Kidney (tissue), 14 donors: Measurements from ENCODE around the gene CCDC34. TPM values are rescaled to one million over a fixed set of nuclear protein-coding genes. Genes with fewer than 3 reads are reported as not detected.

Experiments used
- DNase-seq, 5 donors: peaks; one replicate each; pipeline ENCODE4 v3.0.0-alpha.2; 2013 to 2020
- FAIRE-seq: peaks from 2 replicates; lab custom pipeline; 2012; peaks lifted over from hg19 to GRCh38; lab: Jason Lieb, UNC
- H3K27ac ChIP-seq, 2 donors: one replicate each; pipeline ENCODE4 v1.7.0; 2013; ENCODE audit warnings: low read depth in 2 of 2, low read length in 2 of 2, inconsistent platforms in 1 of 2
- H3K27me3 ChIP-seq: one replicate; pipeline ENCODE4 v1.7.1; 2013; ENCODE audit warnings: low read length, inconsistent platforms; ENCODE audit not compliant: control insufficient read depth, insufficient read depth
- H3K36me3 ChIP-seq, 3 donors: one replicate each; pipeline versions ENCODE4 v1.7.0 to v1.7.1; 2013; ENCODE audit warnings: low read length in 3 of 3, control low read depth in 1 of 3, inconsistent platforms in 1 of 3; ENCODE audit not compliant: insufficient read depth in 3 of 3, control insufficient read depth in 2 of 3
- H3K4me1 ChIP-seq, 3 donors: one replicate each; pipeline versions ENCODE4 v1.7.0 to v1.7.1; 2013; ENCODE audit warnings: low read length in 3 of 3, inconsistent platforms in 1 of 3, low read depth in 1 of 3; ENCODE audit not compliant: control insufficient read depth in 2 of 3, insufficient read depth in 2 of 3
- H3K4me3 ChIP-seq, 3 donors: one replicate each; pipeline versions ENCODE4 v1.7.0 to v1.8.1; 2013; ENCODE audit warnings: low read length in 3 of 3, control low read depth in 1 of 3, inconsistent platforms in 1 of 3
- H3K9ac ChIP-seq, 3 donors: one replicate each; pipeline versions ENCODE4 v1.7.0 to v1.7.1; 2013; ENCODE audit warnings: low read length in 3 of 3, control low read depth in 1 of 3, inconsistent platforms in 1 of 3
- H3K9me3 ChIP-seq, 3 donors: one replicate each; pipeline versions ENCODE4 v1.7.0 to v1.7.1; 2013; ENCODE audit warnings: low read length in 3 of 3, control low read depth in 1 of 3, inconsistent platforms in 1 of 3; ENCODE audit not compliant: control insufficient read depth in 2 of 3, insufficient read depth in 1 of 3
- CTCF ChIP-seq: IDR thresholded peaks from 3 replicates; pipeline ENCODE4 v1.5.1; 2012; ENCODE audit warnings: mild to moderate bottlenecking, moderate library complexity, borderline replicate concordance; ENCODE audit not compliant: insufficient read depth; ENCODE audit errors: extremely low read depth
- intact Hi-C: fragments of 100-400 bp; cut with DNase I; formaldehyde crosslinking; loops from one replicate; pipeline ENCODE4 v1.11.1; 2022
- polyA plus RNA-seq: library from polyadenylated mRNA; stranded (reverse); fragments of 350-450 nt; fragmentation: Illumina TruSeq; extraction: RNeasy Lipid Tissue Mini Kit (QIAGEN cat#74804); gene quantifications from one replicate; pipeline ENCODE4 v1.2.3, GENCODE V29; 2014; ENCODE audit warnings: low read depth, low replicate concordance; ENCODE audit not compliant: insufficient read depth
- total RNA-seq: library from RNA; stranded (reverse); fragmentation: NEBNext Ultra II Directional; extraction: Animal tissue kit (Norgen Biotek cat#: 25700); gene quantifications from one replicate; pipeline ENCODE4 v1.2.1, GENCODE V29; 2021
- donor health status: control.
- donor health status: control.
- donor health status: control.
- donor health status: control.
- donor health status: control.
- donor health status: DM: yes; HTN: yes; CAD: no.
- donor health status: Normal renal cell carcinoma (clear cell type).

Gene CCDC34
- total and polyA plus RNA-seq, 2 donors from 2014 or later, result 5.4 to 6.0 TPM

- no peaks in the 10 kb centered on the region for H3K27me3 ChIP-seq
- FAIRE-seq (no peak), DNase-seq (no peak)
- intact Hi-C loops, result loop anchor here (10.0 kb wide), 1 partner anchor 111 kb away; no protein-coding TSS in a partner anchor
- H3K4me1 ChIP-seq, result peaks cover 0 to 9% (median 0%) of the 10 kb centered on the region in 3 donors
- no peaks in the 10 kb centered on the region for H3K36me3 ChIP-seq
- H3K4me3 ChIP-seq, result no peak overlapping the region
- H3K9me3 ChIP-seq, result no peaks in the 10 kb centered on the region
- no peak overlapping the region for H3K27ac ChIP-seq
- no peak for TF ChIP-seq CTCF
- H3K9ac ChIP-seq, result no peak overlapping the region
These were observed 67.1 kb downstream of the CCDC34 start for GRCh38 chr11:27295928-27296327.

GRCh38 chr11:27294654-27295053 lies 68.4 kb downstream of the CCDC34 start:
- intact Hi-C loops, result loop anchor here (10.0 kb wide), 1 partner anchor 110 kb away; no protein-coding TSS in a partner anchor
- FAIRE-seq (no peak), DNase-seq (peak in 1 of 5 donors; percentile 36)
- Histone ChIP-seq H3K27ac (no peak overlapping the region), H3K9me3 (no peaks in the 10 kb centered on the region), H3K9ac (no peak overlapping the region), H3K36me3 (no peaks in the 10 kb centered on the region), H3K4me1 (peaks cover 0 to 9% (median 0%) of the 10 kb centered on the region in 3 donors), H3K27me3 (no peaks in the 10 kb centered on the region), H3K4me3 (no peak overlapping the region)
- TF ChIP-seq CTCF, result no peak

- Histone ChIP-seq H3K9ac (no peak overlapping the region), H3K4me3 (no peak overlapping the region), H3K27ac (no peak overlapping the region), H3K9me3 (no peaks in the 10 kb centered on the region), H3K4me1 (peaks cover 0 to 9% (median 0%) of the 10 kb centered on the region in 3 donors), H3K36me3 (no peaks in the 10 kb centered on the region), H3K27me3 (no peaks in the 10 kb centered on the region)
- TF ChIP-seq CTCF, result no peak
- DNase-seq (no peak), FAIRE-seq (no peak)
- intact Hi-C loops, result loop anchor here (10.0 kb wide), 1 partner anchor 109 kb away; no protein-coding TSS in a partner anchor
These were observed 69.2 kb downstream of the CCDC34 start for GRCh38 chr11:27293515-27294417.
